ENCODE data around the gene POU3F3.

Gene POU3F3

GRCh38 chr2:104853534-104854497 is at the start of gene POU3F3:
Gene POU3F3 (plus strand): TSS chr2:104854115. CDS start chr2:104855511, 1,396 bp downstream.
- no peak for DNase-seq (ENCODE audit: low read depth)

GRCh38 chr2:104804148-104804890 is 49.6 kb upstream of the POU3F3 start:
- no peak for DNase-seq (ENCODE audit: low read depth)

GRCh38 chr2:104812286-104812685 is 41.6 kb upstream of the POU3F3 start:
- DNase-seq (ENCODE audit: low read depth), result no peak

GRCh38 chr2:104816143-104816542 is 37.8 kb upstream of the POU3F3 start:
- DNase-seq (ENCODE audit: low read depth), result no peak

GRCh38 chr2:104818264-104818663 is 35.7 kb upstream of the POU3F3 start:
- DNase-seq (ENCODE audit: low read depth), result no peak

GRCh38 chr2:104820126-104820525 is 33.8 kb upstream of the POU3F3 start:
- DNase-seq (ENCODE audit: low read depth), result no peak

GRCh38 chr2:104825124-104825865 is 28.6 kb upstream of the POU3F3 start:
- DNase-seq (ENCODE audit: low read depth), result no peak

- no peak for DNase-seq (ENCODE audit: low read depth)
Observed at GRCh38 chr2:104826016-104826415, 27.9 kb upstream of the POU3F3 start.

GRCh38 chr2:104831742-104832141 is 22.2 kb upstream of the POU3F3 start:
- no peak for DNase-seq (ENCODE audit: low read depth)

- no peak for DNase-seq (ENCODE audit: low read depth)
Observed at GRCh38 chr2:104834431-104835153, 19.3 kb upstream of the POU3F3 start.

- DNase-seq (ENCODE audit: low read depth), result no peak
Observed at GRCh38 chr2:104836265-104836664, 17.6 kb upstream of the POU3F3 start.

- DNase-seq (ENCODE audit: low read depth), result no peak
Observed at GRCh38 chr2:104836841-104837240, 17.1 kb upstream of the POU3F3 start.

GRCh38 chr2:104840156-104840555 is 13.8 kb upstream of the POU3F3 start:
- DNase-seq (ENCODE audit: low read depth), result no peak

- DNase-seq (ENCODE audit: low read depth), result no peak
Observed at GRCh38 chr2:104840893-104841585, 12.9 kb upstream of the POU3F3 start.

- DNase-seq (ENCODE audit: low read depth), result no peak
Observed at GRCh38 chr2:104841744-104842143, 12.2 kb upstream of the POU3F3 start.

- no peak for DNase-seq (ENCODE audit: low read depth)
Observed at GRCh38 chr2:104844807-104845551, 8.9 kb upstream of the POU3F3 start.

GRCh38 chr2:104845552-104845931 is 8.4 kb upstream of the POU3F3 start:
- no peak for DNase-seq (ENCODE audit: low read depth)

- DNase-seq (ENCODE audit: low read depth), result no peak
Observed at GRCh38 chr2:104845946-104846785, 7.7 kb upstream of the POU3F3 start.

Data from activated T-helper 9 cell treated with anti-CD3 and anti-CD28 coated beads, Interleukin-2, amount 50 U/mL, for 16 hours (primary cell).